AG04449 (cell line): Measurements from ENCODE around the gene CFAP65.

ENCODE experiments used
- CTCF ChIA-PET: fragments of 350-600 bp; formaldehyde crosslinking; extraction: SDS; loops from one replicate; lab custom pipeline; 2021; ENCODE audit warnings: antibody characterized with exemption; lab: Yijun Ruan, JAX
- POLR2A ChIA-PET: fragments of 400-600, 350-600 bp; formaldehyde crosslinking; extraction: SDS; loops from one replicate; lab custom pipeline; 2020; ENCODE audit warnings: antibody characterized with exemption, inconsistent platforms; lab: Yijun Ruan, JAX
- DNase-seq: peaks from one replicate; pipeline ENCODE4 v3.0.0-alpha.2; 2010; ENCODE audit warnings: low read depth, low spot score
- H3K4me3 ChIP-seq: 2 replicates; pipeline ENCODE4 v1.5.1; 2011; ENCODE audit warnings: low read depth, mild to moderate bottlenecking, control low read depth, low read length
- CTCF ChIP-seq: IDR thresholded peaks from one replicate; pipeline ENCODE4 v1.5.1; 2011; ENCODE audit warnings: mild to moderate bottlenecking, moderate library complexity, low read length, control low read depth, inconsistent platforms; ENCODE audit not compliant: insufficient read depth; ENCODE audit errors: missing control alignments

The CFAP65 gene

DNA sequence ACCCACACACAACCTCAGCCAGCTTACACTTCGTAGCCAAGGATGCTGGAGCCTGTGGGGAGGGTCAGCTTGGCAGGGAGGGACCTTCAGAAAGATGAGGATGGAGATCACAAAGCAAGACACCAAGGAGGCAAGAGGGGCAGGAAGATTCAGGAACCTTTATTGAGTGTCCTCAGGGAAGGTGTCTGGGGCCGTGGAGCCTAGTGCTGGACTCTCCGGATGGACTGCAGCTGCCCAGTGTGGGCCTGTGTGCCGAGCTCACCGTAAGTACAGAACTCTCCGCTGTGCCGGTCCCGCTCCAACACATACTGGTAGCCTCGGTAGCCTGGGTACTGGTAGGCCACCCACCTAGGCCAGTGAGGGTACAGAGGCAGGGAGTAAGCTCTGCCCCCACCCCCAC is 51.3 kb downstream of the CFAP65 start:
- H3K4me3 ChIP-seq, result no peak overlapping the region
- ChIA-PET CTCF (interaction anchor here (1.1 to 12.6 kb wide), 4 partner anchors 11 to 112 kb away, joined by 3 to 227 read pairs (median 6); partner anchors contain the start of gene FEV), POLR2A (no interaction called here)
- DNase-seq, result no peak
- no peak for TF ChIP-seq CTCF

GRCh38 chr2:218988650-218989049 is 52.7 kb downstream of the CFAP65 start:
- no peak overlapping the region for H3K4me3 ChIP-seq
- TF ChIP-seq CTCF, result no peak
- DNase-seq, result no peak
- POLR2A ChIA-PET, result no interaction called here
- CTCF ChIA-PET, result interaction anchor here (0.8 to 12.6 kb wide), 5 partner anchors 10 to 69 kb away, joined by 3 to 227 read pairs (median 6); partner anchors contain the start of gene FEV

DNA sequence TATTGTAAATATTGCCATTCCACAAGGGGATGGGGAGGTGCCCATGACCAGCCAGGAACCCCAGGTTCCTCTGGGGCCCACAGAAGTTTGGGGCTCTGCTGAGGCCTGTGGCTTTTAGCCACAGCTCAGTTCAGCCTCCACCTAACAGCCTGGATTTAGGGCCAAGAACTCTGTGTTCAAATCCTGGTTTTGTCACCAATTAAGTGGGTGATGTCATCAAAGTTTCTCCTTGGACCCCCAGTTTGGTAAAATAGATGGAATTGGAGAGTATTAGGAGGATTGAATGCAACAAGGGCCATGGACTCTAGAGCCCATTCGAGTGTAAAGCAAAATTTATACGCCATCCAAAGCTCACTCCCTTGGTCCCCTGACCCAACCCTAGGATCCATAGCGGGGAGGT is 53.2 kb downstream of the CFAP65 start:
- DNase-seq, result no peak
- CTCF ChIA-PET, result interaction anchor here (0.8 to 12.6 kb wide), 4 partner anchors 9 to 70 kb away, joined by 3 to 227 read pairs (median 4); partner anchors contain the start of gene FEV
- POLR2A ChIA-PET, result no interaction called here
- no peak overlapping the region for H3K4me3 ChIP-seq
- TF ChIP-seq CTCF, result no peak

GRCh38 chr2:218986148-218986761 is 55.1 kb downstream of the CFAP65 start:
- DNase-seq, result no peak
- TF ChIP-seq CTCF, result no peak
- POLR2A ChIA-PET, result no interaction called here
- CTCF ChIA-PET, result interaction anchor here (1.3 kb wide), 1 partner anchor 9 kb away, joined by 3 read pairs; no protein-coding TSS in a partner anchor
- H3K4me3 ChIP-seq, result no peak overlapping the region

DNA sequence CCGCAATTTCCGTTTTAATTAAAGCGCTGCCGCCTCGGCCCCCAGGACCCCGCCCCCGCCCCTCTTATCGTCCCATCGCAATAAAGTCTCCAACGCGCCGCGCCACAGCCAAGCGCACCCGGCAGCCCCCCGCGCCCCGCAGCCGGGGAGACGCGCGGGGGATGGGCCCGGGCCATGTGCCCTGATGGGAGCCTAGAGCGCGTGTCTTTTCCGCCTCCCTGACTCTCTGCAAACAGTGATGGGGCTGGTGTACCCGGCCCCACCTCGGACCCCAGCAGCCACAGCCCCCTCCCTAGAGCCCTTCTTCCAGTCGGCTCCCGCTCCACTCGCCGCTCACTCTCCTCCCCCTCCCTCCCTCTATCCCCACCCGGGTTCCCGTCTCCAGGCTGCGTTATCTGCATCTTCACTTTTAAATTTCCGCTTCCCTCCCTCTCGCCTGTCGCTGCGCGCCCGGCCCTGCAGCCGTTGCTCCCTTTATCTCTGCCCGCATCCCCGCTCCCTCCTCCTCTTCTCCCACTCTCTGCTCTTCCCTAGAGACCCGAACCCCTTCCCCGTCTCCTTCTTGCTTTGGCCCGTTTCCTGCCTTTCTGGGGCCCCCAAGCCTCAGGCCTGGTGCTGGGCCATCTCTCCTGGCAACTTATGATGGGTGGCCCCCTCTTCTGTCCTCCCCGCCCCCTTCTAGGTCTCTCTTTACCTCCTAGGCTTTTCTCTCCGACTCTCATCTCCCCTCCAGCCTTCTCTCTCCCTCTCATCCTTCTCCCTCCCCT is 55.8 kb downstream of the CFAP65 start:
- no peak for DNase-seq
- no peak overlapping the region for H3K4me3 ChIP-seq
- ChIA-PET CTCF (interaction anchor here (1.3 to 12.7 kb wide), 2 partner anchors 8 to 9 kb away, joined by 3 to 227 read pairs; partner anchors contain the start of gene CRYBA2), POLR2A (no interaction called here)
- no peak for TF ChIP-seq CTCF

GRCh38 chr2:218985021-218985324 is 56.3 kb downstream of the CFAP65 start, which contains the start of gene FEV:
Gene FEV (minus strand): TSS chr2:218985184. CDS start chr2:218985075, 109 bp downstream.
- no peak for TF ChIP-seq CTCF
- no peak for DNase-seq
- POLR2A ChIA-PET, result no interaction called here
- no peak within 1 kb of the TSS for H3K4me3 ChIP-seq
- CTCF ChIA-PET, result interaction anchor here (1.3 to 12.7 kb wide), 2 partner anchors 8 to 9 kb away, joined by 3 to 227 read pairs; partner anchors contain the start of gene CRYBA2
